HG02885 (cell line): ENCODE measurements around the gene KLRF1.

Experiments used
- ATAC-seq: cut with Tn5 transposase; IDR thresholded peaks from one replicate; pipeline ENCODE4 v1.9.1; 2021; ENCODE audit warnings: mild to moderate bottlenecking; ENCODE audit not compliant: unreplicated experiment, poor library complexity

The KLRF1 gene, protein sequence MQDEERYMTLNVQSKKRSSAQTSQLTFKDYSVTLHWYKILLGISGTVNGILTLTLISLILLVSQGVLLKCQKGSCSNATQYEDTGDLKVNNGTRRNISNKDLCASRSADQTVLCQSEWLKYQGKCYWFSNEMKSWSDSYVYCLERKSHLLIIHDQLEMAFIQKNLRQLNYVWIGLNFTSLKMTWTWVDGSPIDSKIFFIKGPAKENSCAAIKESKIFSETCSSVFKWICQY

GRCh38 chr12:9827209-9827888 lies at the start of gene KLRF1:
Gene KLRF1 (plus strand): TSS chr12:9827481. CDS start chr12:9827545, 64 bp downstream.
- no peak for ATAC-seq

DNA sequence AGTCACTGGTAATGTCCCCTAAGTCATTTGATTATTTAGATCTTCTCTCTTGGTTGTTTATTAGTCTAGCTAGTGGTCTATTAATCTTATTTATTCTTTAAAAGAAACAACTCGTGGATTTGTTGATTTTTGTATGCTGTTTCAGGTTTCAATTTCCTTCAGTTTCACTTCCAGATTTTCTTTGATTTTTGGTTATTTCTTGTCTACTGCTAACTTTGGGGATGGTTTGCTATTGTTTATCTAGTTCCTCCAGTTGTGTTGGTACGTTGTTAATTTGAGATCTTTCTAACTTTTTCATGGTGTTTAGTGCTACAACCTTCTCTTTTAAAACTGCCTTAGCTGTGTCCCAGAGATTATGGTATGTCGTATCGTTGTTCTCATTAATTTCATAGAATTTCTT lies 48.1 kb upstream of the KLRF1 start:
- ATAC-seq = no peak

DNA sequence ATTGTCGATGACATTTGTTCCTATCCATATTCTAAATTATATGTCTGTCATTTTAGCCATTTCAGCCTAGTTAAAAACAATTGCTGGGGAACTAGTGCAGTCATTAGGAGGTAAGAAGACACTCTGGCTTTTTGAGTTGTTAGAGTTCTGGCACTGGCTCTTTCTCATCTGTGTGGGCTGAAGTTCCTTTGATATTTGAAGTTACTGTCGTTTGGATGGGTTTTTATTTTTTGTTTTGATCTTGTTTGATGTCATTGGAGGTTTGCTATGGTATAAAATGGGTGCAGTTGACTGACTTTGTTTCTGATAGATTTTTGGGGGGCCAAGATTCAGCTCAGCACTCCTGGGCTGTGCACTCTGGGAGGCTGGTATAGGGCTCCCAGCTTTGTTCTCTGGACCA lies 45.9 kb upstream of the KLRF1 start:
- ATAC-seq = no peak

GRCh38 chr12:9782547-9783382 lies 44.5 kb upstream of the KLRF1 start:
- ATAC-seq = no peak

- no peak for ATAC-seq
These were observed 43.0 kb upstream of the KLRF1 start for GRCh38 chr12:9784326-9784725.

GRCh38 chr12:9784816-9785215 lies 42.5 kb upstream of the KLRF1 start:
- ATAC-seq = no peak

DNA sequence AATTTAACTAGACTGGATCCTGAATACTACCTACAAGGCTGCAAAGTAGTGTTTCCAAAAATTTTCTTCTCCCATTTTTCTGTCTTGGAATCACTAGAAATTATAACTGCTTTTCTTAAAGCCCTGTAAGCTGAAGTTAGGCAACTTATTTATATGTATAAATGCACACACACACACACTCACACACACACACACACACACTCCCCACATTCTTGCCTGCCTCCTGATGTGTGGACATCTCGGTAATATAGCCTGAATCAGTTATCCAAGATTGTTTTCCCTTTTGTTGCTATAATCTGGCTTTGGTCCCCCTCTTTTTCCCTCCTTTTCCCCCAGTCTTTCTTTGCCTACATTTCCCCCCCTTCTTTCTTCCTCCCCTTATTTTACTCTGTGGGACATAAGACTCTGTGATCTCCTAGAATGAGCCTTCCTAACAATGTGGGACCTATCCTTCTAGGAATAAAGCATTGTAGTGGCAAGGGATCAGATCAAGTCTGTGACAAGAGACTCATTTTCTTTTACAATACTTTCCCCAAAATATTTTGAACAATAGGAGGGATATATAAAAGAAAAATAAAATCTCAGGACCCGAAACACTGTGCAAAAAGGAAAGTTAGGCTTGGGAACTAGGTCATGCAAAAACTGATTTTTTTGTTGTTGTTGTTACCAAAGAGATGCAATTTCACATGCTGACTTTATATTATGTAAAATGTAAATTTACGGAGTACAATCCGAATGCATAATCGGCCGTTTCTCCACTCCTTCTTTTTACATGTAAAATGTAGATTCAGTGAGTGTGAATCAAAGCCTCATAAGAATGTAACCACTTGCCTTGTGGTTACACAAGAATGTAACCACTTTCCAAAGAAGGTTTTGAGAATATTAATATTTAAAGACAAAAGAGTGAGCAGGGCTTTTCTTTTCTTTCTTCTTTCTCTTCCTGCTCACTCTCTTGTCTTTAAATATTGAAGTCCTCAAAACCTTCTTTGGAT lies 40.3 kb upstream of the KLRF1 start:
- ATAC-seq = no peak

DNA sequence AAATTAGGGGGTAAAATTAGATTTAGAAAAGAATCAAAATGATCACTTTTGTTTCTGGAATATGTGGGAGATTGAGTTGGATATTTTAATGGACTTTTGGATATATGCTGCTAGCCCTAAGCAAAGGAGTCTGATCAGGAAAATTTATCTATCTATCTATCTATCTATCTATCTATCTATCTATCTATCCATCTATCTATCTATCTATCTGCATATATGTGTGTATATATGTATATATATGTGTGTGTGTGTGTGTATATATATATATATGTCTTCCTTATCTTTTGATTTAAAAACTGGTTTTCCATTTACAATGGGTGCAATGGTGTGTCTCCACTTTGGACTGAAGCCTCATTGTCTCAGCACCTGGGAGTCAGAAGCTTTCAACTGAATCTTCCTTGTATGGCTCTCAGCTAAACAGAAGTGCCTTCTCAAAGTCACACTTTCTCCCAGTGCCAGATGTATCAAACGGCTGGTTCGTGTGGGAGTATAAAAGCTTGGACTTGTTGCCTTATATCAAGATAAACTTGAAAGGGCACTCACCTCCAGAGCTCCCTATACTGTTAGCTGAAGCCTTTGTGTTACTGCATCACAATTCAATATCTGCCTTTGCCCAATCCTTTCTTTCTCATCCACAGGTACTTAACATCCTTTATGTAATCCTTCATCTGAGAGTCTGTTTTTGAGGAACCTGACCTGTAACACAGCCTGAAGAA lies 34.9 kb upstream of the KLRF1 start:
- ATAC-seq = no peak

GRCh38 chr12:9792961-9793617 lies 34.2 kb upstream of the KLRF1 start:
- no peak for ATAC-seq

- ATAC-seq = no peak
These were observed 33.4 kb upstream of the KLRF1 start for GRCh38 chr12:9793779-9794395.

DNA sequence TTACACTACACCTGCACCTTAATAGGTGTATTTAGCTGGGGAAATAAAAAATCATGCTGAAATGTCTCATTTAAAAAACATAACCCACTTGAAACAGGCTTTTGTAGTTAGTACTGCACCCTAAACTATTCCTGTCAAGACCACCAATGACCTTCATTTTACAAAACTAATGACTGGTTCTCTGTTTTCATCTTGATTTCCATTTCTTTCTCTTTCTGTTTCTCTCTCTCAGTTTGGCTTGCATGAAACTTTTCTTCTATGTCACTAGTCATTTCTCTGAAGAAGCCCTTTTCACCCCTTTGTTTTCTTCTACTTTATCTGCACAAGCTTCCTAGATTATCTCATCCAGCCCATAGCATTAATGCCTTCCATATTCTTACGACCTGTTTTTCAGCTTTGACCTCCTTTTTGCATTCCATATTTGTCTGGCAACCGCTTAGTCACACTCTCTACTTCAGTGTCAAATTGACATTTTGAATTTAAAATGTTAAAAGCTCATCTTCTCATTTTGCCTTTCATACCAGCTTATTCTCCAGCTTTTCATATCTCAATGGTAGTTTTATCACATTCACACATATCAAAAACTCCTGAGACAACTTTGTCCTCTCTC lies 32.7 kb upstream of the KLRF1 start:
- no peak for ATAC-seq

DNA sequence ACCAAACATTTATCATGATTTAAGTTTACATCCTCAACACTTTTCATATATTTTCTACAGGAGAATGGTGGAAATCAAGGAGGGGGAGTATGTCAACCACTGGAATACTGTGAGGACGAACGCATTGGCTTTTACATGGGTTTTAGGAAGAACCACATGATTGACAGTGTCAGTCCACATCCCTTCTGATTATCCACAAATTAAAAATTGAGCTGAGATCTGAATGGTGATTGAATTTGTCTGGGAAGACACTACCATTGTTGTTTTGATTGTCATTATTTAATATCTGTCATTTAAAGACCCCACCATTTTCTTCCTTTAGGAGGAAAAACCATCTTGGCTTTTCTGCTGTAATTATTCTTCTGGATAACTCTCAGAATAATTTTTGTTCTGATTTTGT lies 31.3 kb upstream of the KLRF1 start:
- no peak for ATAC-seq

DNA sequence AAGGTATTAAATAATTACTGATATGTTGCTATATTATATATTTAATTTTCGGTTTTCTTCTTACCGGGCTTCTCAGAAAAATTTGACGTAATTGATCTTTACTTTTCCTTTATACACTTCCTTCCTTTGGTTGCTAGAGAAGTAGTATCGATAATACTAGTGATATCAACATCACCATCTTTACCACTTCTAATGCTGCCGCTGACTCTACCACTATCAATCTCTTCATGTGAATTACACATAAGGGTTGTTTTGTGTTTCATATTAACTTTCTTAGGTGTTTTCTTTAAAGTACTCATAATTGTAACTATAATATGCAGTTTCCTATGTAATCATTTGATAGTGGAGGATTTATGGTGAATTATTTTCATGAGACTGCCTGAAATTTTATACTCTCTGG lies 30.9 kb upstream of the KLRF1 start:
- no peak for ATAC-seq

DNA sequence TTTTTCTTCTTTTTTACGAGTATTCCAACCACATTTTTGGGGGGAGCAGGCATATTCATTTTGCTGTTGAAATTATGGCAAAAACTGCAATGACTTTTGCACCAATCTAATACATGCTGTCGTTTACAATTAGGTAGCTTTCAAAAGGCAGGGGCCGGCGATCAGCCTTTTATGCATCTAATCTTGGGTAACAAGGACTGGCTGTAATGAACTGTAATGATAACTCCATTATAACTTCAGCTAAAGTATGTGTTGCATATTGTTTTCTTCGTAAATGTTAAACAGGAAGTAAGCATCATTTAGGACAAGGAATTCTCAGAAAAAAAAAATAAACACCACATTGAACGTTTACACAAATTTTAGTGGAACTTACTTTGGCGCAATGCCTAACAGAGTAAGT lies 30.3 kb upstream of the KLRF1 start:
- no peak for ATAC-seq

DNA sequence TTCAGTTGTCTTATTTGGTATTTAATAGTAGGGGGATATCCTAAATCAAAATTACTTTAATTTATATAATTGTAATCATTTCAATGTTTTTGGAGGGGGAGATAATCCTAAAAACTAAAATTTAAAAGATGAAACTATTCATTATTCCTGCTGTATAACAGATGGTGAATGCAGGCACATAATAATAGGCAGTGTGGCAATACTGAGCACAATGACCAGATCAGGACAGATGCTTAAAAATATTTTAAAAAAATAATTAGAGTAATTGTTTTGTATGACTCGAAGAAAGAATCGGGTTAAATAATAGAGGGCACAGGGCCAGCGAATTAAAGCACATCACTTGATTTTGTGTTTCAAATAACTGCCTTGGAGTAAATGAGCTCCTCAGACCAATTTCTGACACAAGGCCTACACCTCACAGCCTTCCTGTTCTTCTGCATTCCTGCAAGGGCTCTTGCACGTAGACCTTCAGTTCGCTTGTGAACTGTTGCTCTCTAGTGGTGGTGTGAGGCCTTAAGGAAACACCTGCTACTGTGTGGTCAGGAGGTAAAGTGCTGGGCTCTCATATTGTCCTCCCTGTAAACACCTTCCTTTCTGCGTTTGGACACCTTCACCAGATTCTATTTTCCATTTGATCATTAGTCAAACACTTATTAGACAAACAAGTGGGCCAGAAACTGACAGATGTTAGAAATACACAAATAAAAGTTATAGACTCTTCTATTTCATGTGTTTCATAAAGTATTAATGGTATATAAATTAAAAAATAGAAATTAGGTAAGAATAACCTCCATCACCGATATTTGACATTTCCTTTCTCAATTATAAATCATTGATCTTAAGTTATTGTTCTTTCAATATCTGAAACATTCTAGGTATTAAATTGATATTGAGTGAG lies 29.3 kb upstream of the KLRF1 start:
- peak; percentile 98 for ATAC-seq

GRCh38 chr12:9799961-9800360 lies 27.3 kb upstream of the KLRF1 start:
- ATAC-seq = no peak

GRCh38 chr12:9805883-9806282 lies 21.4 kb upstream of the KLRF1 start:
- ATAC-seq = no peak
